Activated CD4-positive, alpha-beta memory T cell treated with anti-CD3 and anti-CD28 coated beads for 36 hours (primary cell): ENCODE measurements around the gene LRMDA. TPM values are rescaled to one million over a fixed set of nuclear protein-coding genes. Genes with fewer than 3 reads are reported as not detected.

Experiments
- CTCF ChIA-PET: fragments of 350-600 bp; sonication (Branson Sonifier 250); formaldehyde crosslinking; loops from one replicate; lab custom pipeline; 2021; ENCODE audit warnings: antibody characterized with exemption, inconsistent platforms; lab: Charles Lee
- POLR2A ChIA-PET: fragments of 350-600 bp; sonication (Branson Sonifier 250); formaldehyde crosslinking; loops from one replicate; lab custom pipeline; 2021; ENCODE audit warnings: antibody characterized with exemption; lab: Charles Lee
- DNase-seq: peaks from one replicate; pipeline ENCODE4 v3.0.0-alpha.2; 2020
- H3K27ac Mint-ChIP-seq: one replicate; pipeline ENCODE4 v1.8.0; 2021; ENCODE audit warnings: mixed read lengths
- H3K27me3 Mint-ChIP-seq: one replicate; pipeline ENCODE4 v1.8.0; 2021; ENCODE audit warnings: mixed read lengths
- H3K36me3 Mint-ChIP-seq: one replicate; pipeline ENCODE4 v1.8.0; 2021; ENCODE audit warnings: mixed read lengths
- H3K4me1 Mint-ChIP-seq: one replicate; pipeline ENCODE4 v1.8.0; 2021; ENCODE audit warnings: low read depth, mixed read lengths
- H3K4me3 Mint-ChIP-seq: one replicate; pipeline ENCODE4 v1.8.0; 2021; ENCODE audit warnings: mild to moderate bottlenecking, mixed read lengths
- H3K9me3 Mint-ChIP-seq: one replicate; pipeline ENCODE4 v1.8.0; 2021; ENCODE audit warnings: mixed read lengths
- intact Hi-C: fragments of 100-400 bp; cut with micrococcal nuclease; formaldehyde crosslinking; loops from one replicate; pipeline ENCODE4 v1.15.1; 2023
- total RNA-seq, 2 experiments: library from RNA; stranded (reverse); gene quantifications; one replicate each; pipeline ENCODE4 v1.2.3, GENCODE V29; 2021

LRMDA gene
- total RNA-seq, 2 experiments from 2014 or later: not detected

DNA sequence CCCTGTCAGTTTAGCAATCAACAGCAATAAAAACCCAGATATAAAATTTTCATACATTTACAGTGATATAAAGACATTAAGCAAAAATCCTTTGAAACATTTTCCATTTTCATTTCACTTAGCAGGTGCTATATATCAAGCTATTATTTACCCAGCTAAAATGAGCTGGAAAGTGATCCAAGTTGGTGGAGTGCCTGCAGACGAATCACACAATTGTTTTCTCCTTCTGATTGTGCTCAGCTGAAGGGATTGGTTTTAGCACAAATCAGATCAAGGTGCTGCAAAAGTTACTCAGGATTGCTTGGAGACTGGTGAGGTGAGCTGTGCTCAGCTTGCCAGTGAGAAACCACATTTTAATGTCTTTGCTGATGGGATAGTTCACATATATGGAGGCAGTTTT is 138.1 kb downstream of the LRMDA start:
- CTCF ChIA-PET: no interaction called here
- Mint-ChIP-seq H3K27me3 (no peaks in the 10 kb centered on the region), H3K4me3 (no peak overlapping the region), H3K27ac (no peak overlapping the region), H3K9me3 (peaks cover 13% of the 10 kb centered on the region), H3K4me1 (no peaks in the 10 kb centered on the region), H3K36me3 (no peaks in the 10 kb centered on the region)
- POLR2A ChIA-PET: no interaction called here
- DNase-seq: no peak
- intact Hi-C loops: no loop called here

GRCh38 chr10:75572478-75572877 is 141.1 kb downstream of the LRMDA start:
- Mint-ChIP-seq H3K4me3 (no peak overlapping the region), H3K4me1 (no peaks in the 10 kb centered on the region), H3K27me3 (peaks cover 2% of the 10 kb centered on the region), H3K27ac (no peak overlapping the region), H3K36me3 (no peaks in the 10 kb centered on the region), H3K9me3 (peaks cover 16% of the 10 kb centered on the region)
- DNase-seq: no peak
- intact Hi-C loops: no loop called here
- POLR2A ChIA-PET: no interaction called here
- CTCF ChIA-PET: interaction anchor here (0.6 kb wide), 1 partner anchor 694 kb away, joined by 4 read pairs; no protein-coding TSS in a partner anchor

DNA sequence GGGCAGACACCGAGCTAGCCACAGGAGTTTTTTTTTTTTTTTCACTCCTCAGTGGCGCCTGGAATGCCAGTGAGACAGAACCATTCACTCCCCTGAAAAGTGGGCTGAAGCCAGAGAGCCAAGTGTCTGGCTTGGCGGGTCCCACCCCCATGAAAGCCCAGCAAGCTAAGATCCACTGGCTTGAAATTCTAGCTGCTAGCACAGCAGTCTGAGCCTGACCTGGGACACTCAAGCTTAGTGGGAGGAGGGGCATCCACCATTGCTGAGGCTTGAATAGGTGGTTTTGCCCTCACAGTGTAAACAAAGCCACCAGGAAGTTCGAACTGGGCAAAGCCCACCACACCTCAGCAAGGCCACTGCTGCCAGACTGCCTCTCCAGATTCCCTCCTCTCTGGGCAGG is 144.5 kb downstream of the LRMDA start:
- H3K9me3 Mint-ChIP-seq: peaks cover 31% of the 10 kb centered on the region

DNA sequence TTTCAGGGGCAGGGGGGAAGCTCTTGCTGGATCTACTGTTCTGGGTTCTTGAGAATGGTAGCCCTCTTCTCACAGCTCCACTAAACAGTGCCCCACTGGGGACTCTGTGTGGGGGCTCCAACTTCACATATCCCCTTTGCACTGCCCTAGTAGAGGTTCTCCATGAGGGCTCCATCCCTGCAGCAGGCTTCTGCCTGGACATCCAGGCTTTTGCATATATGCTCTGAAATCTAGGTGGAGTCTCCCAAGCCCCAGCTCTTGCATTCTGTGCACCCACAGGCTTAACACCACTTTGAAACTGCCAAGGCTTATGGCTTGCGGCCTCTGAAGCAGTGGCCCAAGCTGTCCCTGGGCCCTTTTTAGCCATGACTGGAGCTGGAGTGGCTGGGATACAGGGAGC is 150.7 kb downstream of the LRMDA start:
- intact Hi-C loops: no loop called here
- H3K27me3 Mint-ChIP-seq: peaks cover under 1% of the 10 kb centered on the region
- no peaks in the 10 kb centered on the region for H3K36me3 Mint-ChIP-seq
- peaks cover 45% of the 10 kb centered on the region for H3K9me3 Mint-ChIP-seq
- H3K27ac Mint-ChIP-seq: no peak overlapping the region
- POLR2A ChIA-PET: no interaction called here
- DNase-seq: no peak
- H3K4me1 Mint-ChIP-seq: no peaks in the 10 kb centered on the region
- no peak overlapping the region for H3K4me3 Mint-ChIP-seq
- CTCF ChIA-PET: no interaction called here

More for the DNA sequence above, 144.5 kb downstream of the LRMDA start:
- peaks cover 2% of the 10 kb centered on the region for H3K27me3 Mint-ChIP-seq
- POLR2A ChIA-PET: no interaction called here
- CTCF ChIA-PET: no interaction called here
- no peak overlapping the region for H3K4me3 Mint-ChIP-seq
- DNase-seq: no peak
- no peaks in the 10 kb centered on the region for H3K4me1 Mint-ChIP-seq
- H3K27ac Mint-ChIP-seq: no peak overlapping the region
- intact Hi-C loops: no loop called here
- no peaks in the 10 kb centered on the region for H3K36me3 Mint-ChIP-seq

DNA sequence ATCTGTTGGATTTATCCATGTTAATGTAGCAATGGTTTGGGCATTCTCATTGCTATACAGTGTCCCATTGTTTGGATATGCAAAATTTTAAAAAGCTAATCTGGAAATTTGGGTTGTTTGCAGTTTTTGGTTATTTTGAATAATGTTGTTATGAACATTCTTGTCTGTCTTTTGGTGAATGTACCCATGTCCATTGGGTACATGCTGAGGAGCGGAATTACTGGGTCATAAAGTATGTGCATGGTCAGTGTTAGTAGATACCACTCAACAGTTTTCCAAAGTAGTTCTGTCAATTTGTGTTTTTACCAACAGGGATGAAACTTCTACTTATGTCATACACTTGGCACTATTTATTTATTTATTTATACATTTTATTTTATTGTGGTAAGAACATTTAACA is 153.9 kb downstream of the LRMDA start:
- ChIA-PET CTCF (no interaction called here), POLR2A (no interaction called here)
- H3K4me3 Mint-ChIP-seq: no peak overlapping the region
- H3K27me3 Mint-ChIP-seq: peaks cover 2% of the 10 kb centered on the region
- H3K9me3 Mint-ChIP-seq: peaks cover 28% of the 10 kb centered on the region
- H3K27ac Mint-ChIP-seq: no peak overlapping the region
- H3K36me3 Mint-ChIP-seq: no peaks in the 10 kb centered on the region
- intact Hi-C loops: no loop called here
- no peak for DNase-seq
- no peaks in the 10 kb centered on the region for H3K4me1 Mint-ChIP-seq

GRCh38 chr10:75586814-75587213 is 155.4 kb downstream of the LRMDA start:
- H3K27ac Mint-ChIP-seq: no peak overlapping the region
- no peaks in the 10 kb centered on the region for H3K36me3 Mint-ChIP-seq
- no peak for DNase-seq
- H3K4me3 Mint-ChIP-seq: no peak overlapping the region
- intact Hi-C loops: no loop called here
- CTCF ChIA-PET: no interaction called here
- no peaks in the 10 kb centered on the region for H3K4me1 Mint-ChIP-seq
- POLR2A ChIA-PET: no interaction called here
- H3K27me3 Mint-ChIP-seq: peaks cover 5% of the 10 kb centered on the region
- peaks cover 21% of the 10 kb centered on the region for H3K9me3 Mint-ChIP-seq

GRCh38 chr10:75588031-75588430 is 156.6 kb downstream of the LRMDA start:
- CTCF ChIA-PET: no interaction called here
- intact Hi-C loops: no loop called here
- Mint-ChIP-seq H3K9me3 (peaks cover 15% of the 10 kb centered on the region), H3K27me3 (peaks cover 11% of the 10 kb centered on the region), H3K36me3 (no peaks in the 10 kb centered on the region), H3K4me3 (no peak overlapping the region), H3K27ac (no peak overlapping the region), H3K4me1 (no peaks in the 10 kb centered on the region)
- POLR2A ChIA-PET: no interaction called here
- no peak for DNase-seq

DNA sequence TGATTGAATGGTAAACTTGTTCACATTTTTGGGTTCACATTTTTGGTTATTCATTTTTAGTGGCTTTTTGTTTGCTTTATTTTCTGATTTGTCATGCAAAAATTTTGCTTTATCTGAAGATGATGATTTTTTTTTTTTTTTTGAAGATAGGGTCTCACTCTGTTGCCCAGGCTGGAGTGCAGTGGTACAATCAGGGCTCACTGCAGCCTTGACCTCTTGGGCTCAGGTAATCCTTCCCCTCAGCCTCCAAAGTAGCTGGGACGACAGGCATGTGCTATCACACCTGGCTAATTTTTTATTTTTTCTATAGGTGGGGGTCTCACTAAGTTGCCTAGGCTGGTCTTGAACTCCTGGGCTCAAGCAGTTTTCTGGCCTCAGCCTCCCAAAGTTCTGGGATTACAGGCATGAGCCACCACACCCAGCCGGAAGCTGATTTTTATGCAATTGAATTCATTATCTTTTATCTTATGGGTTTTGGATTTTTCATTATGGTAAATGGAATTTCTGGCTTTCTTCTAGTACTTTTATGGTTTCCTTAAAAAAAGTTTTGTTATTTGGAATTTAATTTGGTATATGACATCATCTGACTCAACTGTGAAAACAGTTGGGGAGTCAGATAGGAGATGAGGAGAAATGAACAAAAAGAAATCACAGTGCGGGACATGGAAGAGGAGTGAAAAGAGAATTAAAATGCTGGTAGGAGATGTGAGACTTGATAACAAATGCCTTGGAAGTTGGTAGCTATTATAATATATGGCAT is 158.7 kb downstream of the LRMDA start:
- Mint-ChIP-seq H3K4me1 (no peaks in the 10 kb centered on the region), H3K9me3 (no peaks in the 10 kb centered on the region), H3K27me3 (peaks cover 11% of the 10 kb centered on the region), H3K27ac (no peak overlapping the region), H3K4me3 (no peak overlapping the region), H3K36me3 (no peaks in the 10 kb centered on the region)
- DNase-seq: no peak
- intact Hi-C loops: no loop called here
- ChIA-PET CTCF (no interaction called here), POLR2A (no interaction called here)

GRCh38 chr10:75592151-75592787 is 160.8 kb downstream of the LRMDA start:
- Mint-ChIP-seq H3K9me3 (no peaks in the 10 kb centered on the region), H3K4me1 (no peaks in the 10 kb centered on the region), H3K27ac (no peak overlapping the region), H3K36me3 (no peaks in the 10 kb centered on the region), H3K4me3 (no peak overlapping the region), H3K27me3 (peaks cover 11% of the 10 kb centered on the region)
- CTCF ChIA-PET: no interaction called here
- intact Hi-C loops: no loop called here
- POLR2A ChIA-PET: no interaction called here
- no peak for DNase-seq

- no peaks in the 10 kb centered on the region for H3K9me3 Mint-ChIP-seq
- H3K4me1 Mint-ChIP-seq: no peaks in the 10 kb centered on the region
- H3K36me3 Mint-ChIP-seq: no peaks in the 10 kb centered on the region
- ChIA-PET CTCF (no interaction called here), POLR2A (no interaction called here)
- peaks cover 10% of the 10 kb centered on the region for H3K27me3 Mint-ChIP-seq
- H3K4me3 Mint-ChIP-seq: no peak overlapping the region
- intact Hi-C loops: no loop called here
- no peak for DNase-seq
- no peak overlapping the region for H3K27ac Mint-ChIP-seq
Observed at GRCh38 chr10:75592791-75593643, 161.6 kb downstream of the LRMDA start.

DNA sequence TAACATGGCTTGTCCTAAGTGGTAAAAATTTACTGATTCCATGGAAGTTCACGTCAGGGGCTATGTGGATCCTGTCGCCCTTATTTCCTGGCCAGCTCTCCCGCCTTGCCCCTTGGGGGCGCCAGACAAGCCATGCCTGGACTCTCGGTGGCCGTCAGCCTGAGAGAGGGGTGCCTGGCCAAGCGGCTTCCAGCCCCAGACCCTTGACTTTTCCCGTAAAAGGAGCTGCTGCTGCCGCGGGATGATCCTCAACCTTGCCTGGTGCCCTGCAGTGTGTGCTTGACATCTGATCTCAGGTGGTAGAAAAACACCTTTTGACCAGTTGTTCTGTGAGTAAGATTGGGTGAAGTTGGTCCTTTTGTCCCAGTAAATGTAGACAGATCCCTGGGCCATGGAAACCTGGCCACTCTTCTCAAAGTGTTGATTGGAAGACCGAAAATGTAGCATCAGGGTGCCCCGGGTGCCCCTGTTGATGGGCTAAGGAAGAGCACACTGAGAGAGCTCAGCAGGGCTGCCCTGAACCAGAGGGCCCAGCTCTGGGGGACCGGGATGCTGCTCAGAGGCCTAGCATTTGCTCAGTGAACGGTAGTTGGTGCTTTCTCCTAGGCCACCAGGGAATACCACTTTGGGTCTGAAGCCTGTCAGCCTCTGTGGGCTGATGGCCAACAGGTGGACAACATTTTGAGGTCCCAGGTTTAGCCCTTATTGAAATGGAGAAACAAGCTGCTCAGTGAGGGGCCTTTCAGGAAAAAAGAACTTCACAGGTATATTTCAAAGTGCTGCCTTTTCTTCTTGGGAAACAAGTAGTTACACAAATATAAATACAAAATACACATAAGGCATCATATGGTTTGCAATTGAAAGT is 162.5 kb downstream of the LRMDA start:
- Mint-ChIP-seq H3K27ac (no peak overlapping the region), H3K4me3 (no peak overlapping the region), H3K4me1 (no peaks in the 10 kb centered on the region), H3K27me3 (peaks cover 10% of the 10 kb centered on the region), H3K36me3 (no peaks in the 10 kb centered on the region), H3K9me3 (no peaks in the 10 kb centered on the region)
- no peak for DNase-seq
- ChIA-PET CTCF (no interaction called here), POLR2A (no interaction called here)
- intact Hi-C loops: no loop called here
